A204.1 (cell line): Measurements from ENCODE around the gene ODF2L.
"Not testable (repeated sequence)": the region's sequence is repeated elsewhere in the genome, so short reads cannot be mapped to it uniquely, and the experiment has no call there.

Source experiments
- FAIRE-seq: peaks from 2 replicates; lab custom pipeline; 2012; peaks lifted over from hg19 to GRCh38; lab: Jason Lieb, UNC

ODF2L gene

GRCh38 chr1:86382878-86383277, 13.2 kb downstream of the ODF2L start:
- FAIRE-seq, result no peak

GRCh38 chr1:86381223-86381622, 14.9 kb downstream of the ODF2L start:
- no peak for FAIRE-seq

DNA sequence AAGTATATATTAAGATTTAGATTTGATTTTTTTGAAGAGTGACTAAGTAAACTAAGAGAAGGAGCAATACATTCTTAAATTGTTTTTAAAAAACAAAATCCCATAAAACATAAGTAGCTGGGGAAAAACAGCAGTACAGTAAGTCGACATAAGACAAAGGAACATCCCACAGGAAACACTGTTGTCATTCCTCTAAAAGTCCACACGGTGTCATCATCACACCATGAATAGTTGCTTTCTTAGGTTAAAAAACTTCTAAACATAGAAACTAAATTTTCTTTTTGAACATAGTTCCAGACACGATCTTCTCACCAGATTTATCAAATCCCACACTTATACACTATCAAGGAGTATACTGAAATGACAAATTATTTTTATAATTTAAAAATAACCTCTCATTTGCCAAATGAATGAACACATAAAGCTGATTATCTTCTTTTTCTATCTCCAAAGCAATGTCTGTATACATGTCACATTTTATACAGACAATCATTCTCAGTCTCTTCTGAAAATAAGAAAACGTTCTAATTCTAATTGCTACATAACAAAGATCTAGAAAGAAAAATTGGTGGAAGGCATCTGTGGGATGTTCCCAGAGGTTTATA, 15.8 kb downstream of the ODF2L start:
- FAIRE-seq, result peak; percentile 98

- FAIRE-seq, result no peak
Measured at GRCh38 chr1:86378813-86379212, 17.3 kb downstream of the ODF2L start.

GRCh38 chr1:86377341-86377740, 18.8 kb downstream of the ODF2L start:
- no peak for FAIRE-seq

- no peak for FAIRE-seq
Measured at GRCh38 chr1:86375688-86376087, 20.4 kb downstream of the ODF2L start.

DNA sequence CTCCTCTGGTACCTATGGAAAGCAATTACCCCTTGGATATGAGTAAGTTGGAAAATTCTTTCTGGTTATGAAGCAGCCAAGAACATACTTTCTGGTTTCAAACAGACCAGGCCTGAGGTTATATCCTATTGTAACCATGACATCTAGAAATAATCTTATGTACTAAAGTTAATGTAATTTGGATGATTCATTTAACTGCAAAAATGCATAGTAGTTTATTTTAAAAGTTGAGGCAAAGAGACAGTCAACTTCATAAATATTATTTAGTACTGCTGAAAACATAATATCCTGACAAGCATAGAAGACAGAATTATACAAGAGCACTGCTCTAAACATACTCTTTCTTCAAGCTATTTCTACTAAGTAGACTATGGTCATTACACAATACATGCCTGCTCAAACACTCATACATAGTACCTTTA, 25.5 kb downstream of the ODF2L start:
- FAIRE-seq, result no peak

DNA sequence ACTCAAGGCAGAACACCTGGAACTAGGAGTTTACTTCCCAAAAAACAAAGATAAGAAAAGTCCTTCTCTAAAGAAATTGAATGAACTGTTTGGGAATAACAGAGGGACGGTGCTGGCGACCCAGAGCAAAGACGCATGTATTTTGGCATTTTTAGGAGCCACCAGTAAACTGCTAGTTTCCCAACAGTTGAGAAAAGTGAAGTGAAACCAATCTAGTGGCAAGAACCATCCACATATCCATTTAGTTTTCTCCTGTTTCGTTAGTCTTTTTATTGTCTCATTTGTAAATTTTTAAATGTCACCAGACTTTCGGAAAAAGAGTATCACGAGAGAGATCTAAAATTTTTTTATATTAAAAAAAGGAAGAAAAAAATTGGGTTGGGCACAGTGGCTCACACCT, 30.2 kb downstream of the ODF2L start:
- FAIRE-seq, result no peak

- FAIRE-seq, result no peak
Measured at GRCh38 chr1:86362807-86363206, 33.3 kb downstream of the ODF2L start.

DNA sequence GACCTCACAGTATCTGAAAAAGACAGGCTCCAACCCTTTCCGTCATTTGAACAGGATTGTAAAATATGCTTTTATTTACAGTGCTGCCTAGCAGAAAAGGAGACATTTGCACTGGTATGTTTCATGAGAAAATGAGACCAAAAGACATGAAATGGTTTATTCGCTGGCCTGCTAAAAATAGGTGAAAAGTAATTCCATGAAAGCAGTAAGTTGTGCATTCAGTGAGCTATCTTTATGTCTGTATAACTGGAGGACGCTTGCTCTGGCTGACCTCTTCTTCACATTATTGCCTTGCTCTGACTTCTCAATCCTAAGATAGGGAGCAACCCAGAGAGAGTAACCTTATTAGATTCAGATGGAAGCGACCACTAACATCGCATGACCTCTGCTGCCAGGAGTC, 38.3 kb downstream of the ODF2L start:
- no peak for FAIRE-seq

DNA sequence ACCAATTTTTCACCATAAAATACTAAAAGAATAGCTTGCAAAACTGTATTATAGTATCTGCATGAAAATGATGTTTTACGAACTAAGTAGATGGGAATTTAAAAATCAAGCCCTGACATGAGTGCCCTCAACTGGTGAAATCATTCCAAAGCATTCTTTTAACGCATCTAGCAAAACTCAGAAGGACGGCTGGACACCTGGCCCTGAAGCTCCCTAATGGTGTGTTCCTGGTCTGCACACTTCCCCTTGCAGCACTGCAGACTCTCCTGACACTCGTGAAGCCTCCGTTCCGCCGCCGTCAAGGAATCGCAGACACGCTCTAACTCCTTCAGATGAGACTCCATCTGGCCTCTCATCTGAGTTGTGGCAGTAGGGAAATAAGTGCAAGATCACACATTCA, 39.9 kb downstream of the ODF2L start:
- FAIRE-seq, result no peak

DNA sequence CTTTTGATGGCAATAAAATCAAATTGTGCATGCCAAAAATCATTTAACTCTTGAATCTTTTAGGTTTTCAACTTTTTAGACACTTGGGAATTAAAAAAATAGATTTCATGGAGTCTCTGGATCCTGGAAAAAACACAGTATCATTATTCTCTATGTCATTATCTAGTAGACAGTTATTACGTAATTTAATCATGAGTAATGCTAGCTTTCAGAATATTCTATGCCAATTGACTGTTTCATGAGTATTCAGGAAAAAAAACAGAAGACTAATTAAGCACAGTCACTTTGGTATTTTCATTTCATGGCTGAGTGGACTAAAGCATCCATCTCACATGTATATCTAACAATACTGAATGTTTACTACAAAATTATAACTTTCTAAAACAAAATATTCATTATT, 44.0 kb downstream of the ODF2L start:
- FAIRE-seq, result no peak

DNA sequence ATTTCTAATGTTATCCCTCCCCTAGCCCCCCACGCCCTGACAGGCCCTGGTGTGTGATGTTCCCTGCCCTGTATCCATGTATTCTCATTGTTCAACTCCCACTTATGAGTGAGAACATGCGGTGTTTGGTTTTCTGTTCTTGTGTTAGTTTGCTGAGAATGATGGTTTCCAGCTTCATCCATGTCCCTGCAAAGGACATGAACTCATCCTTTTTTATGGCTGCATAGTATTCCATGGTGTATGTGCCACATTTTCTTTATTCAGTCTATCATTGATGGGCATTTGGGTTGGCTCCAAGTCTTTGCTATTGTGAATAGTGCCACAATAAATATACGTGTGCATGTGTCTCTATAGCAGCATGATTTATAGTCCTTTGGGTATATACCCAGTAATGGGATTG, 45.9 kb downstream of the ODF2L start:
- FAIRE-seq, result not testable (repeated sequence)

- FAIRE-seq, result no peak
Measured at GRCh38 chr1:86346388-86346787, 49.7 kb downstream of the ODF2L start.

DNA sequence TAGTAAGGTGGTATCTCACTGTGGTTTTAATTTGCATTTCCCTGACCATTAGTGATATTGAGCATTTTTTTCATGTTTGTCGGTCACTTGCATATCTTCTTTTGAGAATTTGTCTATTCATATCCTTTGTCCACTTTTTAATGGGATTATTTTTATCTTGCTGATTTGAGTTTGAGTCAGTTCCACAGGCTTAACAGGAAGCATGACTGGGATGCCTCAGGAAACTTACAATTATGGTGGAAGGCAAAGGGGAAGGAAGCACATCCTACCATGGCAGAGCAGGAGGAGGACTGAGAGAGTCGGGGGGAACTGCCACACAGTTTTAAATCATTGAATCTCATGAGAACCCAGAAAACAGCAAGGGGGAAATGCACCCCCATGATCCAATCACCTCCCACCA, 51.1 kb downstream of the ODF2L start:
- FAIRE-seq, result no peak

DNA sequence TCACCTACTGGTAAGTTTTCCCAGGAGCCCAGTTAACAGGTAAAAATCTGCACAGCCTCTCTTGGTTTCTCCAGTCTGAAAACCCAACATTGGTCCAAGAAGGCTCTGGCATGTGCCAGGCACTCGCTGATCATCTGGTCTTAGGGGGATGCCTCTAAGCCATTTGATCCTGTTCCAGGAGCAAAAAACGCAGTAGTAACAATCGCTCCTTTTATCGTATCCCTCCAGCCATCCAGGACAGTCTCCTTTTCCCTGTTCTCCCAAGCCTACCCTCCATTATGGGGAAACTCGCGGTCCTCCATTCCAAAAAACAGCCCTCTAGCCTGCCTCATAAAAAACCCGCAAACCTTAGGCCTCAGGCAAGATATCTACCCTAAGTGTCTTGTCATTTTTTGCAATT, 56.2 kb downstream of the ODF2L start:
- FAIRE-seq, result no peak

DNA sequence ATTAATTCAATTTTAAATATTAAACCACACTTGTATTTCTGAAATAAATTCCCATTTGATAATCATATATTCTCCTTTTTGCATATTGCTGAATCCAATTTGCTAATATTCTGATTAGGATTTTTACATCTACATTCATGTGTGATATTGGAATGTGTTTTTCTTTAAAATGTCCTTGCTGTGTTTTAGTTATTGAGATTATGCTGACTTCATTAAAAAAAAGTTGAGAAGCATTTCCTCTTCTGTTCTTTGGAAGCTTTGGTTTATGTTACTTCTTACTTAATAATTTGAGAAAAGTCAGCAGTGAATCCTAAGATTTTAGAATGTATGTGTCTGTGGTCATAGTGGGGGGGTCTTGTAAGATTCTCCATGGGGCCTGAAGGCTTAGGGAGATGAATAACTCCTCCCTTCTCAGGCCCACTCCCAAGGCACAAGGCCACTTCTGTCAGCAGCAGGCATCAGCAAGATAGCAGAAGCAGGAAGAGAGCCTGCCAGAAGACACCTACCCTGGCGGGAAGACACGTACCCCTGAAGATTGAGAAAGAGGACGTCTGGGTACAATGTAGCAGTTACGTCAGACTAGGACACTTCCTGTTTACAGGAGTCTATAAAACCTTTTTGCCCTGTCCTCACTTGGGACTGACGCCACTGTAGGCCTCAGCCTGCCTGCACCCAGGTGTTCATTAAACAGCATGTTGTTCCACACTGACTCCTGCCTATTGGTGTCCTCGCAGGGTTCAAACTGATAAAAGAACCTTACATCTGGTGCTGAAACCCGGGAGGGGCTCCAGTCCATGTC, 56.9 kb downstream of the ODF2L start:
- no peak for FAIRE-seq

GRCh38 chr1:86335916-86336315, 60.2 kb downstream of the ODF2L start:
- FAIRE-seq, result no peak

- no peak for FAIRE-seq
Measured at GRCh38 chr1:86325264-86325663, 70.9 kb downstream of the ODF2L start.

GRCh38 chr1:86324130-86324822, 71.8 kb downstream of the ODF2L start:
- FAIRE-seq, result no peak

- no peak for FAIRE-seq
Measured at GRCh38 chr1:86322241-86322640, 73.9 kb downstream of the ODF2L start.

- FAIRE-seq, result no peak
Measured at GRCh38 chr1:86318436-86318835, 77.7 kb downstream of the ODF2L start.

DNA sequence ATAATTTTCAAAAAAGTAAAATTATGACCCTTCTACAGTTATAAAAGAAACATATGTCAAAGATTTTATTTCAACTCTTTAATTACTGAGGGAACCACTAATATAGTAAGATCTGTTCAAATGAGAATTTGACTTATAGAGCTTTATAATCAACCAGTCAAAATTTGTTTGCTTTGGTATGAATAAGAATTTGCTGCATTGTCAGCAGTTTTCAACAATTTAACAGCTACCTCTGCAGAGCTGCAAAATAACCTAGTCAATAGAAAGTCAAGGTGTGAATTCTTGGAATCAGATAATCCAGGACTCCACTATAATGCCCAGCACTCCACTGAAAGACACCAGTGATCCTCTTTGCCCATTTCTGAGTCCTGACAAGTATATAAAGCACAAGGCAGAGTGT, 78.2 kb downstream of the ODF2L start:
- no peak for FAIRE-seq

GRCh38 chr1:86305731-86306130, 90.4 kb downstream of the ODF2L start:
- no peak for FAIRE-seq
